ENCODE measurements around the gene LSG1. TPM values are rescaled to one million over a fixed set of nuclear protein-coding genes. Genes with fewer than 3 reads are reported as not detected.
A peak's percentile ranks its signal among the peaks of the same experiment; 100 is the strongest.

LSG1 gene
- total and polyA plus RNA-seq, 2 experiments from 2014 or later: 49.2 to 57.1 TPM

DNA sequence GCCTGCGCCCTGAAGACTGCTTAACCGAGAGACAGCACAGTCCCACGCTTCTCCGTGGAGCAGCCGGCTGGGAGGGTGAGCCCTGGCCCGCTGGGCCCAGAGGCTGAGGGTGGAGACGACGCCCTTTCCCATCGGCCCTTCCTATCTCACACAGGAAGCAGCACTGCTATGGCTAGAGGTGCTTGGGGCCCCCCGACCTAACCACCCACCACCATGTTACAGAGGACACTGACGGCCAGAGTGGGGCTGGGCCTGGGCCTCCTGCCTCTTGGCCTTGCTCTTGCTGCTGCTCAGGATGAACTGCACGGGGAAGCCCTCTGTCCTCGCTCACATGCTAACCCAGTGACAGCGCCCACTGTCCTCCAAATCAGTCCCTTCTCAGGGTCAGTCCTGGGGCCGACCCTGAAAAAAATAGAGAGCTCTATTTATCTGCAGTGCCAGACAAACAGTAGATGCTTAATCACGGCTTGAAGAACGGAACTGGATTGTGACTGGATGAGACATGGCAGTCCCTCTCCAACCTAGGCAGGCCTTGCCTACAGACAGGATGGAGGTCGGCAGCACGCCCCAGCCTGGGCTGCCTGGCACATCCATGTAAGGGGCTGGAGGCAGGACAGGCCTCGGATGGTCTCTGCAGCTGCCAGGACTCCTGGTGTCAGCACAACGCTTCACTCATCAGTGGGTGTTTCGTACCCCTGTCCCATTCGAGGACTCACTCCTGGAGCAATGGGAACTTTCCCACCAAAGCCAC is 53.0 kb downstream of the LSG1 start:
- Histone ChIP-seq H2AFZ (no peak overlapping the region), H3K27me3 (ENCODE audit: insufficient read depth) (no peaks in the 10 kb centered on the region), H3K4me1 (ENCODE audit: insufficient read depth) (no peaks in the 10 kb centered on the region), H3F3A (replicated peaks; ENCODE audit: low read depth) (no peaks in the 10 kb centered on the region), H3K9me2 (ENCODE audit: insufficient read depth) (no peaks in the 10 kb centered on the region), H3K27ac (ENCODE audit: low read depth) (no peak overlapping the region), H4K20me1 (replicated peaks; ENCODE audit: insufficient read depth) (no peaks in the 10 kb centered on the region; the same call in 1 of the 2 replicates), H3K79me2 (replicated peaks; ENCODE audit: insufficient read depth) (no peaks in the 10 kb centered on the region), H3K36me3 (ENCODE audit: insufficient read depth) (no peaks in the 10 kb centered on the region), H3K4me3 (no peak overlapping the region), H3K4me2 (no peak overlapping the region)
- no peak for DNase-seq (ENCODE audit: low spot score)
- no peak for ATAC-seq
- Mint-ChIP-seq H3K4me3 (no peak overlapping the region), H3K36me3 (ENCODE audit: low read depth) (peaks cover 9% of the 10 kb centered on the region), H3K27me3 (ENCODE audit: insufficient read depth, low read depth, poor library complexity) (no peaks in the 10 kb centered on the region), H3K27ac (peak overlapping the region; percentile 64), H3K4me1 (peaks cover 6% of the 10 kb centered on the region; the same call in 2 of the 3 replicates), H3K9me3 (no peaks in the 10 kb centered on the region)
- no peak for TF ChIP-seq JUNB (IDR thresholded peaks at IDR 0.05; ENCODE audit: unreplicated experiment)
- TF ChIP-seq, protein P1, sequence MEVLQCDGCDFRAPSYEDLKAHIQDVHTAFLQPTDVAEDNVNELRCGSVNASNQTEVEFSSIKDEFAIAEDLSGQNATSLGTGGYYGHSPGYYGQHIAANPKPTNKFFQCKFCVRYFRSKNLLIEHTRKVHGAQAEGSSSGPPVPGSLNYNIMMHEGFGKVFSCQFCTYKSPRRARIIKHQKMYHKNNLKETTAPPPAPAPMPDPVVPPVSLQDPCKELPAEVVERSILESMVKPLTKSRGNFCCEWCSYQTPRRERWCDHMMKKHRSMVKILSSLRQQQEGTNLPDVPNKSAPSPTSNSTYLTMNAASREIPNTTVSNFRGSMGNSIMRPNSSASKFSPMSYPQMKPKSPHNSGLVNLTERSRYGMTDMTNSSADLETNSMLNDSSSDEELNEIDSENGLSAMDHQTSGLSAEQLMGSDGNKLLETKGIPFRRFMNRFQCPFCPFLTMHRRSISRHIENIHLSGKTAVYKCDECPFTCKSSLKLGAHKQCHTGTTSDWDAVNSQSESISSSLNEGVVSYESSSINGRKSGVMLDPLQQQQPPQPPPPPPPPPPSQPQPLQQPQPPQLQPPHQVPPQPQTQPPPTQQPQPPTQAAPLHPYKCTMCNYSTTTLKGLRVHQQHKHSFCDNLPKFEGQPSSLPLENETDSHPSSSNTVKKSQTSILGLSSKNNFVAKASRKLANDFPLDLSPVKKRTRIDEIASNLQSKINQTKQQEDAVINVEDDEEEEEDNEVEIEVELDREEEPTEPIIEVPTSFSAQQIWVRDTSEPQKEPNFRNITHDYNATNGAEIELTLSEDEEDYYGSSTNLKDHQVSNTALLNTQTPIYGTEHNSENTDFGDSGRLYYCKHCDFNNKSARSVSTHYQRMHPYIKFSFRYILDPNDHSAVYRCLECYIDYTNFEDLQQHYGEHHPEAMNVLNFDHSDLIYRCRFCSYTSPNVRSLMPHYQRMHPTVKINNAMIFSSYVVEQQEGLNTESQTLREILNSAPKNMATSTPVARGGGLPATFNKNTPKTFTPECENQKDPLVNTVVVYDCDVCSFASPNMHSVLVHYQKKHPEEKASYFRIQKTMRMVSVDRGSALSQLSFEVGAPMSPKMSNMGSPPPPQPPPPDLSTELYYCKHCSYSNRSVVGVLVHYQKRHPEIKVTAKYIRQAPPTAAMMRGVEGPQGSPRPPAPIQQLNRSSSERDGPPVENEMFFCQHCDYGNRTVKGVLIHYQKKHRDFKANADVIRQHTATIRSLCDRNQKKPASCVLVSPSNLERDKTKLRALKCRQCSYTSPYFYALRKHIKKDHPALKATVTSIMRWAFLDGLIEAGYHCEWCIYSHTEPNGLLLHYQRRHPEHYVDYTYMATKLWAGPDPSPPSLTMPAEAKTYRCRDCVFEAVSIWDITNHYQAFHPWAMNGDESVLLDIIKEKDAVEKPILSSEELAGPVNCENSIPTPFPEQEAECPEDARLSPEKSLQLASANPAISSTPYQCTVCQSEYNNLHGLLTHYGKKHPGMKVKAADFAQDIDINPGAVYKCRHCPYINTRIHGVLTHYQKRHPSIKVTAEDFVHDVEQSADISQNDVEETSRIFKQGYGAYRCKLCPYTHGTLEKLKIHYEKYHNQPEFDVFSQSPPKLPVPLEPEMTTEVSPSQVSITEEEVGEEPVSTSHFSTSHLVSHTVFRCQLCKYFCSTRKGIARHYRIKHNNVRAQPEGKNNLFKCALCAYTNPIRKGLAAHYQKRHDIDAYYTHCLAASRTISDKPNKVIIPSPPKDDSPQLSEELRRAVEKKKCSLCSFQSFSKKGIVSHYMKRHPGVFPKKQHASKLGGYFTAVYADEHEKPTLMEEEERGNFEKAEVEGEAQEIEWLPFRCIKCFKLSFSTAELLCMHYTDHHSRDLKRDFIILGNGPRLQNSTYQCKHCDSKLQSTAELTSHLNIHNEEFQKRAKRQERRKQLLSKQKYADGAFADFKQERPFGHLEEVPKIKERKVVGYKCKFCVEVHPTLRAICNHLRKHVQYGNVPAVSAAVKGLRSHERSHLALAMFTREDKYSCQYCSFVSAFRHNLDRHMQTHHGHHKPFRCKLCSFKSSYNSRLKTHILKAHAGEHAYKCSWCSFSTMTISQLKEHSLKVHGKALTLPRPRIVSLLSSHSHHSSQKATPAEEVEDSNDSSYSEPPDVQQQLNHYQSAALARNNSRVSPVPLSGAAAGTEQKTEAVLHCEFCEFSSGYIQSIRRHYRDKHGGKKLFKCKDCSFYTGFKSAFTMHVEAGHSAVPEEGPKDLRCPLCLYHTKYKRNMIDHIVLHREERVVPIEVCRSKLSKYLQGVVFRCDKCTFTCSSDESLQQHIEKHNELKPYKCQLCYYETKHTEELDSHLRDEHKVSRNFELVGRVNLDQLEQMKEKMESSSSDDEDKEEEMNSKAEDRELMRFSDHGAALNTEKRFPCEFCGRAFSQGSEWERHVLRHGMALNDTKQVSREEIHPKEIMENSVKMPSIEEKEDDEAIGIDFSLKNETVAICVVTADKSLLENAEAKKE (CRISPR knock-in tag; IDR thresholded peaks at IDR 0.05): no peak
- TF ChIP-seq EZH2phosphoT487 (IDR thresholded peaks at IDR 0.05; ENCODE audit: unreplicated experiment): no peak

DNA sequence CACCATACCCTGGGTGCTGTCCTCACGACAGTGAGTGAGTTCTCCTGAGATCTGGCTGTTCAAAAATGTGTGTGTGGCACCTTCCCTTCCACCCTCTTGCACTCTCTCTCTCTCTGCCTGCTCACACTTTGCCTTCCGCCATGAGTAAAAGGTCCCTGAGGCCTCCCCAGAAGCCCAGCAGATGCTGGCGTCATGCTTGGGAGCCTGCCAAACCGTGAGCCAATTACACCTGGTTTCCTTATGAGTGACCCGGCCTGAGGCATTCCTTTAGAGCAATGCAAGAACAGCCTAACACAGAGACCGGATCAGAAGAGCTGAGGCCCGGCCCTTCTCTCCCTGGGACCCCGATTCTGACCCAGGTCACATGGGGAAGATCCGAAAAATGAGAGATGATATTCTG is 54.2 kb downstream of the LSG1 start:
- Mint-ChIP-seq H3K4me3 (no peak overlapping the region), H3K27me3 (ENCODE audit: insufficient read depth, low read depth, poor library complexity) (no peaks in the 10 kb centered on the region), H3K27ac (peak overlapping the region; percentile 81; the same call in 1 of the 2 replicates), H3K36me3 (ENCODE audit: low read depth) (peaks cover 7% of the 10 kb centered on the region; the same call in 2 of the 3 replicates), H3K4me1 (peaks cover 3% of the 10 kb centered on the region; the same call in 2 of the 3 replicates), H3K9me3 (no peaks in the 10 kb centered on the region)
- TF ChIP-seq ZNF331 (CRISPR knock-in tag; IDR thresholded peaks at IDR 0.05; ENCODE audit: low read depth) (no peak), EZH2phosphoT487 (IDR thresholded peaks at IDR 0.05; ENCODE audit: unreplicated experiment) (no peak), EZH2 (IDR thresholded peaks at IDR 0.05; ENCODE audit: low read depth, unreplicated experiment) (no peak), CREB1 (CRISPR knock-in tag; IDR thresholded peaks at IDR 0.05; ENCODE audit: low read depth) (no peak), NANOG (IDR thresholded peaks at IDR 0.05; ENCODE audit: borderline replicate concordance) (no peak), STAT1 (IDR thresholded peaks at IDR 0.05; ENCODE audit: unreplicated experiment) (no peak), ZNF114 (CRISPR knock-in tag; IDR thresholded peaks at IDR 0.05) (no peak)
- TF ChIP-seq, protein P2, sequence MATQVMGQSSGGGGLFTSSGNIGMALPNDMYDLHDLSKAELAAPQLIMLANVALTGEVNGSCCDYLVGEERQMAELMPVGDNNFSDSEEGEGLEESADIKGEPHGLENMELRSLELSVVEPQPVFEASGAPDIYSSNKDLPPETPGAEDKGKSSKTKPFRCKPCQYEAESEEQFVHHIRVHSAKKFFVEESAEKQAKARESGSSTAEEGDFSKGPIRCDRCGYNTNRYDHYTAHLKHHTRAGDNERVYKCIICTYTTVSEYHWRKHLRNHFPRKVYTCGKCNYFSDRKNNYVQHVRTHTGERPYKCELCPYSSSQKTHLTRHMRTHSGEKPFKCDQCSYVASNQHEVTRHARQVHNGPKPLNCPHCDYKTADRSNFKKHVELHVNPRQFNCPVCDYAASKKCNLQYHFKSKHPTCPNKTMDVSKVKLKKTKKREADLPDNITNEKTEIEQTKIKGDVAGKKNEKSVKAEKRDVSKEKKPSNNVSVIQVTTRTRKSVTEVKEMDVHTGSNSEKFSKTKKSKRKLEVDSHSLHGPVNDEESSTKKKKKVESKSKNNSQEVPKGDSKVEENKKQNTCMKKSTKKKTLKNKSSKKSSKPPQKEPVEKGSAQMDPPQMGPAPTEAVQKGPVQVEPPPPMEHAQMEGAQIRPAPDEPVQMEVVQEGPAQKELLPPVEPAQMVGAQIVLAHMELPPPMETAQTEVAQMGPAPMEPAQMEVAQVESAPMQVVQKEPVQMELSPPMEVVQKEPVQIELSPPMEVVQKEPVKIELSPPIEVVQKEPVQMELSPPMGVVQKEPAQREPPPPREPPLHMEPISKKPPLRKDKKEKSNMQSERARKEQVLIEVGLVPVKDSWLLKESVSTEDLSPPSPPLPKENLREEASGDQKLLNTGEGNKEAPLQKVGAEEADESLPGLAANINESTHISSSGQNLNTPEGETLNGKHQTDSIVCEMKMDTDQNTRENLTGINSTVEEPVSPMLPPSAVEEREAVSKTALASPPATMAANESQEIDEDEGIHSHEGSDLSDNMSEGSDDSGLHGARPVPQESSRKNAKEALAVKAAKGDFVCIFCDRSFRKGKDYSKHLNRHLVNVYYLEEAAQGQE (IDR thresholded peaks at IDR 0.05; ENCODE audit: unreplicated experiment): no peak
- H3K27me3 ChIP-seq (ENCODE audit: insufficient read depth): no peaks in the 10 kb centered on the region
- H3K9me2 ChIP-seq (ENCODE audit: insufficient read depth): no peaks in the 10 kb centered on the region
- H4K20me1 ChIP-seq (replicated peaks; ENCODE audit: insufficient read depth): no peaks in the 10 kb centered on the region; the same call in 1 of the 2 replicates
- no peaks in the 10 kb centered on the region for H3K79me2 ChIP-seq (replicated peaks; ENCODE audit: insufficient read depth)
- H3K36me3 ChIP-seq (ENCODE audit: insufficient read depth): no peaks in the 10 kb centered on the region
- H3K4me2 ChIP-seq: no peak overlapping the region
- H3K4me1 ChIP-seq (ENCODE audit: insufficient read depth): no peaks in the 10 kb centered on the region
- H2AFZ ChIP-seq: no peak overlapping the region
- H3K27ac ChIP-seq (ENCODE audit: low read depth): no peak overlapping the region
- no peak for DNase-seq (ENCODE audit: low spot score)
- no peak overlapping the region for H3K4me3 ChIP-seq
- no peaks in the 10 kb centered on the region for H3F3A ChIP-seq (replicated peaks; ENCODE audit: low read depth)
- ATAC-seq: no peak
